ENCODE measurements around the gene FERMT3.
"Not testable (repeated sequence)": the region's sequence is repeated elsewhere in the genome, so short reads cannot be mapped to it uniquely, and the experiment has no call there.

The FERMT3 gene
- total RNA-seq: 99.8 to 132 reads per million in 2 donors

DNA sequence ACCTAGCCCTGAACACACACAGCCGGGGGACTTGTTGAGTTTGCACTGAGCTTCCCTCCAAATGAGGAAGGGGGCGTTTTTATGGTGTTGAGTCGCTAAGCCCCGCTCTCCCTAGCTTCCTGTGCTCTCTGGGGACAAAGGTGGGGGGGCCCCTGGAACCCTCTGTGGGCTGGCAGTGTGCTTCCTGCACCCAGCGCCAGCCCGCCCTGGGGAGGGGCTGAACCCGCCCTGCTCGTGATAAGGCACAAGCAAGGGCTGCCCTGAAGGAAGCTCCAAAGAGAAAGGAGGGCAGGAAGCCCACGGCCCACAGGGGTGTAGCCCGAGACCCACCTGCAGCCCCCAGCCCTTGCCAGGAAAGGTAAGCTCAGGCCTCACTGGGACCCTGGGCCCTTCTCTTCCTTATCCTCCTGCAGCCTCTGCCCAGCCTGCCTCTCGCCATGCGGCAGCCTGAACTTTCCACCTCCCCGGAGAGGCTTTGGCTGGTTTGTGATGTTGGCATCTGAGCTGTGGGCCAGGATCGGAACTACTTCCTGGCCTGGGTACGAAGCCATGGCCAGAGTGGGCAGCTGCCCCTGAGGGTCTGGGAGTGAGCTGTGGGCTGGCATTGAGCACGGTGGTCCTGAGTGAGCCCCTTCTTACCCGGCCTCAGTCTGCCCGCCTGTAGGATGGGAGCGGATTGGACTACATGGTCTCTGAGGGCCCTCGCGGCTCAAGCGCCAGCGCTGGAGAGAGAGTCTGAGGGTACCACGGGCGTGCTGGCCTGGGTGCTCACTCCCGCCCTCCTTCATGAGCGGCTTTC, at the start of gene FERMT3:
Gene FERMT3, plus strand, starts transcription at position 265 of the 799 bp plus-strand sequence. CDS start 644 bp downstream, outside the sequence.
- peak in 4 of 5 experiments; percentile 53 to 93 (median 62) for DNase-seq

DNA sequence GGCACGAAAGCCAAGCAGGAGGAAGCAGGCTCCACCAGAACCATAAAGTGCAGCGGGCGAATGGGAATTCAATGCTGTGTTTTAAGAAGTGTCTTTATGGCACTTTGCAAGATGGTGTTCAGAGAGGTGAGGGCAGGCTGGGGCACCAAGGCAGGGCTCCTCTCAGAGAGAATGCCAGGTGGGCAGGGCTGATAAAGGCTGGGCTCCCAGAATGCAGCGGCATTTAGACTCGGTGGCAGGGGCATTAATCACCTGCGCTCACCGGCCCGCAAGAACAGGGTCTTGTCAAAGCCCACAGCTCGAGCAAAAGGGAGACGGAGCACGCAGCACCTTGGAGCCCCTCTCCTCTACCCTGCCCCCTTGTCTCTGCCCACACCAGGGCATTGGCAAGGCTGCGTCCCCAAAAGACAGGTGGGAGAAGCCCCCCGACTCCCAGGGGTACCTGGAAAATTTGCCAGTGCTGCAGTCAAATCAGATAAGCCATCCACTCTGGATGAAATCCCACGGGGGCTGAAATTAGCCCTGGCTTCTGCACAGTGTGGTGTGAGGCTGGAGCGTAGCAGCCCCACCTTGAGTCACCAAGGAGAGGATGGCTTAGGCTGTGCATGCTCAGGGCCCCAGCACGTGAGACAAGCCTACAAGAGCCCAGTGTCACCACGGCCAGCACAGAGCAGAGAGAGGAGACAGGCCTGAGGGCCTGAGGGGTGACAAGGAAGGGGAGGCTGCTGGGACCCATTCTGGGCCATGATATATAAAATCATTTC, 48.7 kb upstream of the FERMT3 start:
- DNase-seq: no peak

DNA sequence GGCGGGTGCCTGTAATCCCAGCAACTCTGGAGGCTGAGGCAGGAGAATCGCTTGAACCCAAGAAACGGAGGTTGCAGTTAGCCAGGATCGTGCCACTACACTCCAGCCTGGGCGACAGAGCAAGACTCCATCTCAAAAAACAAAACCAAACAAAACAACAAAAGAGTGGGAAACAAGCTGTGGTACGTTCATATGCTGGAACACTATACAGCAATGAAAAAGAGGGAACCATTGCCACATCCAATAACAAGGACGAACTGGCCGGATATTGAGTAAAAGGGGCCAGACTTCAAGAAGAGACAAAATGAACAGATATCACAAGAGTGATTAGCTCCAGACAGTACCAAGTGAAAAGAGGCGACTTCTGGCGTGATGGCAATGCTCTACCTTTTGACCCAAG, 45.5 kb upstream of the FERMT3 start:
- no peak for DNase-seq

DNA sequence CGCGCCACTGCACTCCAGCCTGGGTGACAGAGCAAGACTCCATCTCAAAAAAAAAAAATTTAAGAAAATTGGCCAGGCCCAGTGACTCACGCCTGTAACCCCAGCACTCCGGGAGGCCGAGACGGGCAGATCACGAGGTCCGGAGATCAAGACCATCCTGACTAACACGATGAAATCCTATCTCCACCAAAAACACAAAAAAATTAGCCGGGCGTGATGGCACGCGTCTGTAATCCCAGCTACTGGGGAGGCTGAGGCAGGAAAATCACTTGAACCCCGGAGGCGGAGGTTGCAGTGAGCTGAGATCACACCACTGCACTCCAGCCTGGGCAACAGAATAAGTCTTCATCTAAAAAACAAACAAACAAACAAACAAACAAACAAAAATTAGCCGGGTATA, 43.8 kb upstream of the FERMT3 start:
- DNase-seq: not testable (repeated sequence)

DNA sequence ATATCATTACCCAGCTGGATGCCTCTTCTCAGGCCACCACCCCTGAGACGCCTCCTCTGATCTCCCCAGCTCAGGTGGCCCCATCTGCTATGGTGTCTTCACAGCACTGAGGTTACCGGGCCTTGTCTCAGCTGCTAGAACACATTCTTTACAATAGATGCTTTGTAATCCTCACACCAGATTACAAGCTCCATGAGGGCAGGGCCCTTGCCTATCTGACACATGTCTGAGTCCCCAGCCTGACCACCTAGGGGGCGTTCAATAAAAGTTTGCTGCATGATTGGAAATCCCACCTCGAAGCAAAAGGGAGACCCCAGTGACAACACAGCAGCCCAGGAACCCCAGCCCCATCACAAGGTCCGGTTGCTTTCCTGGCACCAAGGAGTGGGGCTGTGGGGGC, 42.6 kb upstream of the FERMT3 start:
- no peak for DNase-seq

DNA sequence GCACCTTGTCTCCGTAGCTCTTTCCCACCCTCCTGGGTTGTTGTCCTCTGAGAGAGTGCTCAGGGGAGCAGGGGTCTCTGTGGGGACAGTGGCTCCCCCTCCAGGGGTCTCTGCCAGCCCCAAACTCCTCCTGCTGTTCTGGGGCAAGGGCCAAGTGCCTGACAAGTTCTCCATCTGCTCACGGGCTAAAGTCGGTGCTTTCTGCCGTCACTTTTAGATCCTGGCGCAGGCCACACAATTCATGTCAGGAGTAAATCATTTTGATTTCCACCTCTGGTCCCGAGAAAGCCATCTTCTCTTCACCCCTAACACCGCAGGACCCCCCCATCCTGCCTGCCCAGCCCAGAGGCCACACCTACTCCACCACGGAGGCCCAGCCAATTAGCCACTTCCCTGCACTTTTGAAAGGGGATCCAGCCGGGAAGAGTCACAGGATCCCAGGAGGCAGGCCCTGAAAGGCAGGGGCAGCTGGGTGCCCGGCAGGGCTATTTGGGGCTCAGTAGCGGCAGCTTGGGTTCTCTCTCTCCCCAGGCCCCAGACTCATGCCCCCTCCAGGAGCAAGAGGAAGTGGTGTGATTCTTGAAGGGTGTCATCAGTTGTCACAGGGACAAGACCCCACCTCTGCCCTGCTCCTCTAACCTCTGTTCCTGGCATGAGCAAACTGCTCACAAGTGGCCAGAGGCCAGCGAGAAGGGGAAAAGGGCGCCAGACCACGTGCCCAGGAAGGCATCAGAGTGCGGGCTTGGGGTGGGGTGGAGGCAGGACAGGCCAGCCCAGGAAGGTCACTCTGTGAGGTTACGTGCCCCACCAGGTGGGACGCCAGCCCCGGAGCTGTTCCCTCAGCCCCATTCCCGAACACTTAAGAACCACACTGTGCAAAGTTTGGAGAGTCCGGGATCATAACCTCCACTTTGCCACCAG, 41.9 kb upstream of the FERMT3 start:
- no peak for DNase-seq

DNA sequence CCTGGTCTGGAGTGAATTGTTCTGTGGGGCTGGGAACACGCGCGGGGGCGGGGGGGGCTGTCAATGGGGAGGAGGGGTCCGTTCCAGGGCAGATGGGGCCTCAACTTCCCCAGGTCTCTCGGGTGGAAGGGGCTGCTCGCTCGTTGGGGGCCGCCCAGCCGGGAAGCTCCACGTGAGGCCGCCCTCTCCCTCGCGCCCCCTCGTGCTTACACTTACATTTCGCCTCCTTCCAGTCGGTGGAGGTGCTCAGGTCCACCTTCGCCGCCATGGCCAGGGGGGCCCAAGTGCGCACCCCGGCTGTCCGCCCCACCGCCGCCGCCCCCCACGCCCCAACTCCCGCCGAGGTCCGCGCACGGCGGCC, 41.1 kb upstream of the FERMT3 start:
- DNase-seq: no peak

DNA sequence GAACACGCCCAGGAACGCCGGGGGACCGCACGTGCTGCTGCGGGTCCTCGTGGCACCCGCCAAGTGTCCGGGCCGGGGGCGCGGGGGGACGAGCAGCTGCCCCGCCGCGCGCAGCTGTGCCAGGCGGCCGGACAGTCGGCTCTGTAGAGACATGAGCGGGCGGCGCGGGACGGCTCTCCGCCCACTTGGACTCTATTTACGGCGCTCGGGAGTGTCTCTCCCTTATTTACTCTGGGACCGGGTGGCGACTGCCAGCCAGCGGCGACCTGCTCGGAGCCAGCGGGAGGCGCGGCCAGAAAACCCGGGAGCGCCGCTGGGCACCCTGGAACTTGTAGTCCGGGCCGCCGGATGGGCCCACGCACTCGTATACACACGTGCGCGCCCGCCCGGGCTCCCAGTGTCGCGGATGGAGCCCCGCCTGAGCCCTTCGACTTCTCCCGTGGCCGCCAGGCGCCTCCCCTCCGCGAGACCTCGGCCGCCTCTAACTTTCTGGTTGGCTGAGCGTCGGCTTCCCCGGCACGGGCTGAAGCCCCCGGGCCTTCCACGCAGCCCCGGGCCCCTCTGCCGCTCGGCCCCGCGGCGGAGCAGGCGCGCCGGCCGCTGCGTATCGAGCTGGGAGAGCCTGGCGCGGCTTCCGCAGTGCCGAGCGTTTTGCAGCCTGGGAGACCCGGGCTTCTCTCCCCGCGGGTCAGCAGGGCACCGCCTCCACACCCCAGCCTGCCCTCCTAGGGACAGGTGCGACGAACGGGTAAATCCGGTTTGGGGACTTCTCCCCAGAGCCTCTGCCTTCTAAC, 40.5 kb upstream of the FERMT3 start, which contains the start of gene MACROD1:
Gene MACROD1, minus strand, starts transcription at position 272 of the 794 bp plus-strand sequence. Its CDS starts 119 bp downstream, at position 153.
- DNase-seq: peak; percentile 57 to 82 (median 74)

DNA sequence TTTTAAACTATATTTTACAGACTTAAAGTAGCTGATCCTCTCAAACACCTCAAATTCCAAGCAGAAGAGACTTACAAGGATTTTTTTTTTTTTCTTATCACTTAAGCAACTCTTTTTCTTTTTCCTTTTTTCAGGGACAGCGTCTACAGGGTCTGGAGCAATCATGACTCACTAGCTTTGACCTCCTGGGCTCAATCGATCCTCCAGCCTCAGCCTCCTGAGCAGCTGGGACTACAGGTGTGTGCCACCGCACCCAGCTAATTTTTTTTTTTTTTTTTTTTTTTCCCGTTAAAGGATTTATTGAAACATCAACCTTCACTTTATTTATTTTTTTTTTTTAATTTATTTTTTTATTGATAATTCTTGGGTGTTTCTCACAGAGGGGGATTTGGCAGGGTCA, 36.1 kb upstream of the FERMT3 start:
- DNase-seq: no peak

DNA sequence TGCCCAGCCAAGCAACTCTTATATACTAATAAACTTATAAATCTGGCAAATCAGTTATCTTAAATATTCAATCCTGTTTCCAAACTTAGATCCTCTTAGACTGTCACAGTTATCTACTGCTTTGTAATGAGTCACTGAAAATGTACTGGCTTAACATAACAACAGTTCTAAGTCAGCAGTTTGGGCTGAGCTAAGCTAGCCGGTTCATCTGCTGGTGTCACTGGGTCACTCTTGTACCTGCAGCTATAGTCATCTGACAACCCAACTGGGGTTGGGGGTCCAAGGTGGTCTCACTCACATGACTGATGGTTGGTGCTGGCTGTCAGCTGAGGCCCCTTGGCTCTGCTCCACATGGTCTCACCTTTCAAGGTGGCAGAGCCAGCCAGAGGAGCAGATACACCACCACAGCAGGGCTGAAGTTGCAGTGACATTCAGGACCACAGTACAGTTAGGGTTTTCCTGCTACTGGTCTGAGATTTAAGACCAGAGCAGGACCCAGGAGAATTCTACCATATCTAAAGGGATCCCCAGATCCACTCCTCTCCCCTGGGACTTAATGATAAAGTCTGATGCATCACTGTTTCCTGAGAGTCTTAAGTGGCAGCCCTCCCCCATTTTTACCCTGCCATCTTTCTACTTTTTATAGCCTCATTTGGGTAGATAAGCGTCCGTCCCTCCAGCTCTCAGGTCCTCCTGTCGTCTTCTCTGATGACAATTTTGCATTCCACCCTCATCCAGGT, 32.7 kb upstream of the FERMT3 start:
- no peak for DNase-seq

DNA sequence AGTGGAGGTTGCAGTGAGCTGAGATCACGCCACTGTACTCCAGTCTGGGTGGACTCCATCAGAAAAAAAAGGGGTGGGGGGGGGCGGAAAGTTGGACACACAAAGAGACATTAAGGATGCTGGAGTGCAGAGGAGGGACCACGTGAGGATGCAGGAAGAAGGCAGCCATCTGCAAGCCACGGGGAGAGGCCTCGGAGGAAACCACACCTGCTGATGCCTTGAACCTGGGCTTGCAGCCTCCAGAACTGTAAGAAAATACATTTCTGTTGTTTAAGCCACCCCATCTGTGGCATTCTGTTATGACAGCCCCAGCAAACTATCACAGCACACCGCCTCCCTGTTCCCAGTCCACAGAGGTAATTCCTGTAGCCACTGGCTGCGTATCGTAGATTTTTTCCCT, 29.8 kb upstream of the FERMT3 start:
- peak in 1 of 5 experiments; percentile 49 for DNase-seq

DNA sequence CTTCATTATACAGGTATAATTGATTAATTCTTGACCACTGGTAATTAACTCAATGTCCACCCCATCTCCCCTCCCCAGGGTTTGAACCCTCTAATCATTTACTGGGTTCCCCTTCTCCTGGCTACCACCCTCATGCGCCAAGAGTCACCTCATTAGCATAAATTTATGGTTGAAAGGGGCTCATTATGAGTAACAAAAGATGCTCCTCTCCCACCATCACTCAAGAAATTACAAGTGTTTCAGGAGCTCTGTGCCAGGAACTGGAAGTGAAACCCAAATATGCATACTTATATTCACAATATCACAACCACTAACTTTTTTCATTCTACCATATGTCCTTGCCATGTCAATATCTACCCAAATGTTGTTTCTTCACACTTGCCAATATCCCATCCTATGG, 28.3 kb upstream of the FERMT3 start:
- DNase-seq: no peak

DNA sequence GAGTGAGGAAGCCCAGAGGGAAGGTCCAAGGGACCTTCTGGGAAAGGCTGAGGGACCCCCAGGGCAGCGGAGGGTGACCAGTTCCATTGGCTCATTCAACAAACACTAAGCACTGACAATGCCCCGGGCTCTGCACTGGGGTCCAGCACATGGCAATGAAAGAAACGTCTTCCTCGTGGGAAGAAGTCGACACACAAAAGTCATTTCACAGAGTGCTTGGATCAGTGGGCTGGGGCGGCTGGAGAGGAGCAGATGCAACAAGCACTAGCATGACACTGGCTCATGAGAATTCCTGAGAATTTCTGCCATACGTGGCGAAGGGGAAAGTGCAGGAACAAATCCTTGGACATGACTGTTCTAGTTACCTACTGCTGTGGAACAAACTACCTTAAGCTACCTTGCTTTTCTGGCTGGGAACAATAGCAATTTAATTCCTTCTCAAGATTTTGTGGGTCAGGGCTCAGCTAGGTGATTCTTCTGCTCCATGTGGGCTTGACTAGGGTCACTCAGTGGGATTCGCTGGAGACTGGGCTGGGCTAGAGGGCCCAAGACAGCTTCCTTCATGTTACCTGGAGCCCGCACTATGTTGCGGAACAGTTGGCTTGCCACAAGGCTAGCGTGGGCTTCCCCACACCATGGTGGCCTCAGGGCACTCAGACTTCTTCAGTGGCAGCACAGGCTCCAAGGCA, 27.4 kb upstream of the FERMT3 start:
- DNase-seq: no peak

DNA sequence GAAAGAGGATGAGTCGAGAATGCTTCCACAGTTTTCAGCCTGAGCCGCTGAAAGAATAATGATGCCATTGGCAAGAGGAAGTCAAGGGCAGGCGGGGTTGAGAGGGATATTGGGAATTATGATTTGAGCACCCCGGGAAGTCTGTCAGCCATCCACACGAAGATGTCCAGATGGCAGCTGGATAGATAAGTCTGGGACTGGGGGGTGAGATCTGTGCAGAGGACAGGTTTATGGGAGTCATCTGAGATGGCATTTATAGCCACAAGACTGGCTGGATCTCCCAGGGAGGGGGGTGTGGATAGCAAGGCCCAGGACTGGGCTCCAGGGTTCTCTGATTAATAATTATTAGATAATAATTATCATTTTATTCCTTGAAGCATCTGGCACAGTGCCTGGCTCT, 25.6 kb upstream of the FERMT3 start:
- no peak for DNase-seq

DNA sequence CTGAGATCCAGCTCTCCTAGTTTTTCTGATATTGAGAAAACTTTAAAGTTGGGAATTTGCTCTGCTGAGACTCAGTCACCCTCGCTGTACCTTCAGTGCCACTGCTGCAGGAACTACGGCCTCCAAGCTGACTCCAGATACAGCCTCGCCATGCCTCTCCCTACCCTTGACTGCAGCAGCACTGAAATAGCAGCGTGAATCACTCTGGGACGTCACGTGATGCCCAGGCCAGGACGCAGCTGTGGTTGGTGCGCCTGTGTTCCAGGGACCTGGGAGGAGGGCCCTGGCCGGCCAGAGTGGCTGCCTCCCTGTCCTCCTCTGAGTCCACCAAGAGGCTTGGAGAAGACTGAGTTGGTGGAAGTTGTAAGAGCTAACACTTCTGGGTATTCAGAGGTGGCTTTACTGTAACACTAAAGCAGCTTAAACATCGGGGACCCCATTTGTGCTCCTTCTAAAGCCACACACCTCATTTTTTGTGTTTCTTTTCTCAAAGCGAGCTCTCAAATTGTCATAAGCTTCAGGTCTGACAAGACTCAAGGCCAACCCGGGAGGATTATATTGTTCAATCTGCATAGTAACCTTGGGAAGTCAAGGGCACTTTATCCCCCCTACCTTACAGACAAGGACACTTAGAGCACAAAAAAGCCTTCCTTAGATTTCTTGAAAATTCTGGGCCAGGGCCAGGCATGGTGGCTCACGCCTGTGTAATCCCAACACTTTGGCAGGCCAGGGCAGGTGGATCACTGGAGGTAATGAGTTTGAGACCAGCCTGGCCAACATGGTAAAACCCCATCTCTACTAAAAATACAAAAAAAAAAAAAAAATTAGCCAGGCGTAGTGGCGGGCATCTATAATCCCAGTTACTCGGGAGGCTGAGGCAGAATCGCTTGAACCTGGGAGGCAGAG, 24.8 kb upstream of the FERMT3 start:
- no peak for DNase-seq

DNA sequence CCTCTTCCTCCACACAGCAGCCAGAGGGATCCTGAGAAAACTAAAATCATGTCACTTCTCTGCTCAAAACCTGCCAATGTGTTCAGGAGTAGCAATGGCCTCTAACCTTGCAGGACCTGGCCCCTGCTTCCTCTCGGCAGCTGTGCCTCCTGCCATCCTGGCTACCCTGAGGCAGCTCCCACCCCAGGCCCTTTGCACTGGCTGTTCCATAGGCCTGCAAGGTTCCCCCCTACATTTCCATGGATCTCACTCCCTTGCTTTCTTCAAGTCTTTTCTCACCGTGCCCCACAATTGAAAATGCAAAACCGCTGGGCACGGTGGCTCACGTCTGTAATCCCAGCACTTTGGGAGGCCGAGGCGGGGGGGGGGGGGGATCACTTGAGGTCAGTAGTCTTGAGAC, 22.6 kb upstream of the FERMT3 start:
- no peak for DNase-seq

DNA sequence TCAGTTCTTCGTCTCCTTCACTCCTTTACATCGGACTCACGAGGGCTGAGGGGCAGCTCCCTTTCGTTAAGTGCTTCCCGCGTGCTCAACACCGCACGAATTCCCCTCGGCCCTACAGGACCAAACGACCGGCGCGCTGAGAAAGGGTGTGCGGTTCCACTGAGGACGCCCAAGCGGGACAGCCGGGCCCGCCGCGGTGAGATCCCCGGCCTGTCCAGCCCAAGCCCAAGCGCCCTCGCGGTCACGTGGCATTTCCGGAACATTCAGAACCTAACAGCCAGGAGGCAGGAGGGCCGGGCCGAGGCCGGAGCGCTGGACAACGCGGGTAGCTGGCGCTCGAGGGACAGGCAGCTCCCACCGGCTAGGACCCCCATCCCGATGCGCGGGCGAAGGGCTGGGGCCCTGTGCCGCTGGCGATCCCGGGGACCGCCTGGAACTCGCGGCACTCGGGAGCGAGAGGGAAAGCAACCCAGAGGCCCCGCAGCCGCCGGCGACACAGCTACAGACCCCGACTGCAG, 21.3 kb upstream of the FERMT3 start:
- DNase-seq: no peak

DNA sequence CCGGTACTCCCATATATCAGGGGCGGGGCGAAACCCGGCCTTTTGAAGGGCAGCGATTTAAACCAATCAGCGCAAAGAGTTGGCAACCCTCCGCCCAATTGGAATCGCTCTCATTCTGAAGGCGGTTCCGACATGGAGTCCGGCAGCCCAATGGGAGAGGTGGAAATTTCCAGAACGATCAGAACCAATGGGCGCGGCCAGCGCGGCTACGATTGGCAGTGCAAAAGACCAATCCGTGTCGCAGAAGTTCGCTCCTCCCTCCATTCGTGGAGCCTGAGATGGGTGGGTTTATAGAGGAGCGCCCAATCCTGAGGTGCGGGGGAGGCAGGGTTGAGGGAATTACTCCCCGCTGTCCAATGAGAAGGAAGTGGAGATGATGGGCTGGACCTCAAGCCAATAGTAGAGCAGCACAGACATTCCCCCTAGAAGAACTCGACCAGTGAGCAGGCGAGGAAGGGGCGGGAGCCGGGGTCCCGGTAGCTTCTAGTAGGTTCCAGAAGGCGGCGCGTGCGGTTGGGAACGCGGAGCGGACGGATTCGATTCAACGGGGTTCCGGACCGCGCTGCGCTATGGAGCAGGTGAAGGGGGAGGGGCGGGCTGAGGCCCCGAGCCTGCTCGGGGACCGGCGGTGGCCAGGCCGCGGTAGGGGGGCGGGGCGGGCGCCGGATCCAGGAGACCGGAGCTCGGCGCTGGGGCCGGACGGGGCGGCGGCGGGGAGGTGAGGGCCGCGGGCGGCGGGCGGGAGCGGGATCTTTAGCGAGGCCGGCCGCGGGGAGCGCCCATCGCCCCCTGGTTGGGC, 20.6 kb upstream of the FERMT3 start, which contains the start of gene STIP1:
Gene STIP1, plus strand, starts transcription at position 479 of the 799 bp plus-strand sequence. Its CDS starts 91 bp downstream, at position 570.
- DNase-seq: peak; percentile 97 to 100 (median 99)
